KBM-7 (cell line): ENCODE data around the gene GALNT13.

Experiments
- DNase-seq: peaks from one replicate; pipeline ENCODE4 v3.0.0-alpha.2; 2015
- in situ Hi-C: fragments of 300-500 bp; cut with MboI; formaldehyde crosslinking; loops from 2 replicates; pipeline ENCODE4 v1.14.3; 2020; ENCODE audit warnings: low sequenced_read_pairs, low pct_unique_long_range_greater_than_20kb, mixed read lengths

GALNT13 gene

DNA sequence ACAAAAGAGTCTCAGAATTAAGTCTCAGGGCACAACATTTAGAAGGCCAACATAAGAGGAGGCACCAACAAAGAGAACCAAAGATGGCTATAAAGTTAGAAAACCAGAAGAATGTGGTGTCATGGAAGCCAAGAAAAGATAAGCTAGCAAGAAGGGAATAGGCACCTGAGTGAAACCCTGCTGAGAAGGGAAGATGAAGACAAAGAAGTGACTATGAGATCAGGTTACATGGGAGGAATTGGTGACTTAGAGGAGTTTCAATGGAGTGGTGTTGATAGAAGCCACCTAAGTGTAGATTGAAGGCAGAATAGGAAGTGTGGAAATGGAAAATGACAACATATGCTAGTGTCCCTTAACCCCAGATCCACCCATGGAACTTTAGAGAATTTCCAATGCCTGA lies 499.2 kb downstream of the GALNT13 start:
- in situ Hi-C loops = no loop called here
- DNase-seq = no peak

DNA sequence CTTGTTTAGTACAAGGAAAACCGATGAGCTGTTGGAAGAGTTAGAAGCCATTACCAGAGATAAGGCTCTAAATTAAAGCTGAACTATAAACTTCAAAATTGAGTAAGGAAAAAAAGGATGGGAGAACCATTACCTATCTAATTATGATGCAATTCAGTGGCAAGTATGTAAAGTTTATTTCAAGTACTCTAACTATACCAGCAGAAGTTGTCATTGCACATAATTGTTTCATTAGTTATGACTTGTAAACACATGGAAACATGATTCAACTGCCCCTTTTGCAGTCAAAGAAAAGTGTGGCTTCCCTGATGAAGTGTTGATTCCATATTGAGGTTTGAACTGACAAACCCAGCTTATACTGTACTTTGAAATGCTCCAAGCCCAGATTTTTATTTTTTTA lies 502.7 kb downstream of the GALNT13 start:
- DNase-seq = no peak
- in situ Hi-C loops = no loop called here

GRCh38 chr2:154375579-154375931 lies 503.8 kb downstream of the GALNT13 start:
- in situ Hi-C loops = no loop called here
- DNase-seq = peak; percentile 24

GRCh38 chr2:154381931-154382794 lies 510.4 kb downstream of the GALNT13 start:
- no peak for DNase-seq
- in situ Hi-C loops = no loop called here

DNA sequence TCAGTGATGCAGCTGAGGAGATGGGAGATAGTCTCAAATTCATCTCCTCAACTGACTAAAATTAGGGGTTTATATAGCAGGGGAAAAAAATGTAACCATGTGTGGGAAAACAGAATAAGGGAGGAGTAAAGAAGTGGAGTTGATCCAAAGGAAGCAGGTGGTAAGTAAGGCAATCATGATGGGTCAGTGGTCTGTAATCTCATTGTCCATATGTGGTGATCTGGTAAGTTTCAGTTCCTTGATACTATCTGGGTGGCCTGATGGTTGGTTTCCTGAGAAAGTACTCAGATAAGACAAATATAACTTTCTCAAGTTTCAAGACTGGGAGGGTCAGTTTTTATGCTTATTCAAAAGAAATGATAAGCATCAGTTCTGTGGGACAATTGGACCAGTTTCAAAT lies 514.5 kb downstream of the GALNT13 start:
- no peak for DNase-seq
- in situ Hi-C loops = no loop called here

DNA sequence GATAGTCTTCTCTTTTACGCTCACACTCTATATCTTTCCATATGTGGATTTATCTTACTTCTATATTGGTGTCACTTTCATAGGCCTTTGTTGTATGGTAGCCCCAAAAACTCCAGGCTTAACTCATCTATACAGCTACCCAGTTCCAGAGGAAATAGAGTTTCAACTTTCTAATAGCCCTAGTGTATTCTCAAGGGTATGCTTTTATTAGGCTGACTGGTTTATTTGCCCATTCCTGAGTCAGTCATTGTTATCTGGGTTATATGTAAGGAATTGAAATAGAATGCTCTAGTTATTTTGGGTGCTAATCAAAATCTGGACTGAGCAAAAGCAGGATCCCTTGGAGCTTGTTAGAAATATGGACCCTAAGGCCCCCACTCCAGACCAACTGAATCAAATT lies 519.3 kb downstream of the GALNT13 start:
- in situ Hi-C loops = no loop called here
- DNase-seq = no peak

- in situ Hi-C loops = no loop called here
- no peak for DNase-seq
These were observed 520.5 kb downstream of the GALNT13 start for GRCh38 chr2:154392256-154392655.

DNA sequence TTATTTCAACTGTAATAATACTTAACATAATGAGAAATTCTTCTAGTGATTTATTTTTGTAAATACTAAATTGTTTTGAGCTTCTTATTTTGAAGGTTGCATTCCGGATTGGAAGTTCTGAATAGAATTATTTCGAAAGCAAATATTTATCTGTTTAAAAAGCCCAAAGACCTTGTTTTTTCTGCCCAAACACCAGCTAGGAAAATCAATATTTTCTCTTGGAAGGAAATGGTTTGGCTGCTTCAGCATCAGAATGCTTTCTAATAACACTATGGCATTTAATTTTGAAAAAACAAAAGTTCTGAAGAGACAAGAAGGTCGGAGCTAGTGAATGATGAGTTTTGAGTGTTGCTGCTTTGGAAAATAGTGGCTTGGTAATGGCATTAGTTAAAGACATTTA lies 522.9 kb downstream of the GALNT13 start:
- in situ Hi-C loops = no loop called here
- no peak for DNase-seq

DNA sequence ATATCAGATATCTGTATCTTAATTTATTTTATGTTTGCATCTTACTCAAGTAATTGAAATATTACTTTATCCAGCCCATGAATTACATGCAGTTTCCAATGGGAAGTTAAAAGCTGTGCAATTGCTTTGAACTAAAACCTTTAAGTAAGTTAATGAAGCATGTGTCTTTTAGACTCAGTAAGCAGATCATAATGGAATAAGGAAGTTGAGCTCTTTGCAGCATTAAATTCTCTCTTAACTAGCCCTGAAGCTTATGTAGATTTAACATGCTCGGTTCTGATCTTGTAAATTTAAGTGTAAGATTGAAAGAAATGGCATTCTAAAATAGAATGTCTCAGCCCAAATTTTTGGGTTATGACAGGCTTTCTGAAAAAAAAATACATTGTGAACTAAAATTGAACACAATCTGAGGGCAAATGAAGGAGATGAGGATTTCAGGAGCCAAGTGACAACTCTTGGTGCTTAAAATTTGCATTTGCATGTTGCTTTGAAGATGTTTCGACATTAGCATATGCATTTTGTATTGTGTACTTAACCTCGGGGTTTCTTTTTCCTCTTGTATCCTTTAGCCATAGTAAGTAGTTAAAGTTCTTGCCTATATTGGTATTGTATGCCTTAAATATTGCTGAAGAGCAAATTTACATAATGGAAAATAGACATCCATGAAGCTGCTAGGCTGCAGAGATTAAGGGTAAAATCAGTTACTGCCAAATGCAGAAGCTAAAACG lies 529.0 kb downstream of the GALNT13 start:
- in situ Hi-C loops = no loop called here
- DNase-seq = no peak

DNA sequence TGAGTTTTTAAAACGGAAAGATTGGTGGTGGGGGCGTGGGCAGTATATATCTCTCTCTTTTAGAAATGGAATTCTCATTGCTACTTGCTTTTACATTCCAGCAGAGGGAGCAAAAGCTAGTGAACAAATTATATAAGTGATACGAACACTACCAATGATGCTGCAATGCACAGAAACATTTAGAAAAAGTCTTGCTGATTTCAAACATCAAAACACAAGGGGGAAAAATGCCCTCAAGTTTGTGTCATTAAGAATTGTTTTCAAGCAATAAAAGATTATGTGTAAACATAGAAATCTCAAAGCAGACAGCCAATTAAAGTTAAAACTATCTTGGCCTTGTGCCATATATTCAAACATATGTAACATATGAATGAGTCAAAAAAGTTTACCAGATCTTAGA lies 530.5 kb downstream of the GALNT13 start:
- in situ Hi-C loops = no loop called here
- peak; percentile 21 for DNase-seq

DNA sequence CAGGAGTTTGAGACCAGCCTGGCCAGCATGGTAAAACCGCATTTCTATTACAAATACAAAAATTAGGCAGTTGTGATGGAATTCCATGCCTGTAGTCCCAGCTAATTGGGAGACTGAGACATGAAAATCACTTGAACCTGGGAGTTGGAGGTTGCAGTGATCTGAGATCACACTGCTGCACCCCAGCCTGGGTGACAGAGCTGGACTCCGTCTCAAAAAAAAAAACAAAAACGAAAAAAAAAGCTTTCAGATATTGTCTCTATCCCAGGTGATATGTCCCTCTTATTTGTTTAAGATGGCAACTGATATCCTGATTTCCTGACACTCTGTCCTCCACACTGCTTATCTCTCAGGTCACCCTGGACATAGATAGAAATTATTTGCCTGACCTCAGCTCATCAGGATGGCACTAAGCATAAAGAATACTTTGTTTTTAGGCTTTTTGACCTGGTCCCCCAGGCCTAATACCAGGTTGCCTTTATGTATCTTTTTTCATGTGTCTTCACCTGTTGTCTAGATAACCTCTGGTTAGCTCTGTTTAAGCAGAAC lies 531.6 kb downstream of the GALNT13 start:
- in situ Hi-C loops = no loop called here
- DNase-seq = no peak

DNA sequence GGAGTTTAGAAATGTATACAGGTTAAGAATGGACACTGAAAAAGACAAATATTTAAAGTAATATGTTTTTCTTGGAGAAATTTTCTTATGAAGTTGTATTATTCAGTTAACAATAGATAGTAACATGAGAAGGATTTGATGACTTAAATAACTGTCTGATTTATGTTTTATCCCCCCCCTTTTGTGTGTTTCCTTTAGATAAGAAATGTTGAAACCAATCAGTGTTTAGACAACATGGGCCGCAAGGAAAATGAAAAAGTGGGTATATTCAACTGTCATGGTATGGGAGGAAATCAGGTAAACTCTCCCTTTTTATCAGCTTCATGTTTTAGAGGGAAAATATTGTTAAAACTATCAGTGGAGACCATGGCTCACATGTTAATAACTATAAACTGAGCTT lies 537.1 kb downstream of the GALNT13 start:
- in situ Hi-C loops = no loop called here

DNA sequence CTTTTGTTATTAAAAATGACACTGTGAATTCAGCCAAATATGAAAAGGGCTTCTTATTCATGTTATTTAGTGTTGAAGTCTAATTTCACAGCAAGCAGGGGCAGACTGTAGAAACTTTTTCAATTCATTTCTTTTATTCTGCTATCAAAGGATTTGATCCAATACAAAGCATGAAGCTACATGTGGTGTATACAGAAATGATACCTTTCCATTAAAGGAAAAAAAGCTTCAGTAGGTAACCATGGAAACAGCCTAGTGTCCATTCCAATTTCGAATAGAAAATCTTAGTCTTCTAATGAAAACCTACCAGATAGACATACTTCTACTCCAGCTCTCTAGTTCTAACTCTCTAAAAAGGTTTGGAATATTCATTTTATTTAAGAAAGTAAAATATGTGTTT lies 550.5 kb downstream of the GALNT13 start:
- in situ Hi-C loops = no loop called here

More for the DNA sequence above, 537.1 kb downstream of the GALNT13 start:
- DNase-seq = no peak

DNA sequence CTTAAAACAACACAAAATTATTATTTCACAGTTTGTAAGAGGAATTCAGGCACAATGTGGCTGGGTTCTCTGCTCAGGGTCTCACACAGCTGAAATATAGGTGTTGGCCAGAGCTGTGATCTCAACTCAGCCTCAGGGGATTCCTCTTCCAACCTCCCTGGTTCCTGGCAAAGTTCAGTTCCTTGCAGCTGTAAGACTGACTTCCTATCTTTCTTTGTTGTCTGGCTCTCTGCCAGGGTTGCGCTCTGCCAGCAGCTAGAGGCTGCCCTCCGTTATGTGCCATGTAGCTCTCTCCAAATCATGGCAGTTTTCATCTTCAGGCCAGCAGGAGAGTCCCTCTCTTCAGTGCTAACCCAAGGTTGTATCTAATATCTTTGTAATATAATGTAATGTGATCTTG lies 554.3 kb downstream of the GALNT13 start:
- in situ Hi-C loops = no loop called here
- DNase-seq = no peak

More for the DNA sequence above, 550.5 kb downstream of the GALNT13 start:
- DNase-seq = no peak

GRCh38 chr2:154427453-154427852 lies 555.7 kb downstream of the GALNT13 start:
- in situ Hi-C loops = no loop called here
- no peak for DNase-seq

DNA sequence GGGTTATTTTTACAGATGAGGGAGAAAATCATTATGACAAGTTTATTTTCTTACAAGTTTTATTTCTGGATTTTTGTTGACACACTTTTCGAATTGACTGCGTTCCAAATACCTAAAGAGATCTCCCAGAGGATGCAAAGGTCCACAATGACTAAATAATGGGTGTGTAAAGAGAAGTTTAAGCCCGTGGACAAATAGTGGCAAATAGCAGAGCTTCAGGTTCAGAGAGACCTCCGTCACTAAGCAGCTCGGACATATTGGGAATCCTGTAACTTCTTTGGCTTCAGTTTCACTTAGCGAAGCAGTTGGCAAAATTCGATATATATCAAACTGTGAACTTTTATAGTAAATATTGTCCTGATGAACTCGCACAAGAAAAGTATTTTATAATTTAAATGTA lies 556.3 kb downstream of the GALNT13 start:
- no peak for DNase-seq
- in situ Hi-C loops = no loop called here

GRCh38 chr2:154433010-154433409 lies 561.3 kb downstream of the GALNT13 start:
- in situ Hi-C loops = no loop called here
- DNase-seq = no peak

DNA sequence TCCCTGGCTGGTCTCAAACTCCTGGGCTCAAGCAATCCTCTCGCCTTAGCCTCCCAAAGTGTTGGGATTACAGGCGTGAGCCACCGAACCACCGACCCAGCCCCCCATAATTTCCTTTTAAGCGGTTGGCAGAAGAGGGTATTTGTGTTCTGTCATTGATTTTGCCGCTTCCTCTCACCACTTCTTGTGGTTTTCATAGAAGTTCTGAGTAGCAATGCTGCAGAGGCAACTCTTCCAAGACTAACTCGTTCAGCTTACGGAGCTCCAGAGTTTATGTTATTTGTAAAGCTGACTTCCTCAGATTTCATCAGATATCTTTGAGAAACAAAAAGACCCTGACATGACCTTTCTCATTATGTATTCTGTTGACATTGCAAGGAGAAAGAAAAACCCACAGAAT lies 565.4 kb downstream of the GALNT13 start:
- in situ Hi-C loops = no loop called here
- DNase-seq = peak; percentile 19

- no peak for DNase-seq
These were observed 567.4 kb downstream of the GALNT13 start for GRCh38 chr2:154439156-154439555.

GRCh38 chr2:154443919-154444318 lies 572.2 kb downstream of the GALNT13 start:
- in situ Hi-C loops = no loop called here
- DNase-seq = no peak

More at GRCh38 chr2:154439156-154439555, 567.4 kb downstream of the GALNT13 start:
- in situ Hi-C loops = no loop called here
